ENCODE measurements around the gene CLCNKB.
"Not testable (repeated sequence)": the region's sequence is repeated elsewhere in the genome, so short reads cannot be mapped to it uniquely, and the experiment has no call there.

CLCNKB gene

GRCh38 chr1:16029288-16029687, 14.3 kb upstream of the CLCNKB start:
- no peak for DNase-seq (ENCODE audit: extremely low read depth in 1 of 2, low read depth in 1 of 2)

GRCh38 chr1:16031551-16031950, 12.0 kb upstream of the CLCNKB start:
- no peak for DNase-seq (ENCODE audit: extremely low read depth in 1 of 2, low read depth in 1 of 2)

GRCh38 chr1:16032388-16033102, 11.0 kb upstream of the CLCNKB start:
- no peak for DNase-seq (ENCODE audit: extremely low read depth in 1 of 2, low read depth in 1 of 2)

- DNase-seq (ENCODE audit: extremely low read depth in 1 of 2, low read depth in 1 of 2) = not testable (repeated sequence)
Observed at GRCh38 chr1:16033103-16033632, 10.4 kb upstream of the CLCNKB start.

GRCh38 chr1:16036461-16036860, 7.1 kb upstream of the CLCNKB start:
- not testable (repeated sequence) for DNase-seq (ENCODE audit: extremely low read depth in 1 of 2, low read depth in 1 of 2)

GRCh38 chr1:16038620-16038912, 5.0 kb upstream of the CLCNKB start:
- DNase-seq (ENCODE audit: extremely low read depth in 1 of 2, low read depth in 1 of 2) = no peak

- not testable (repeated sequence) for DNase-seq (ENCODE audit: extremely low read depth in 1 of 2, low read depth in 1 of 2)
Observed at GRCh38 chr1:16039871-16040270, 3.7 kb upstream of the CLCNKB start.

GRCh38 chr1:16041200-16041599, 2.4 kb upstream of the CLCNKB start:
- DNase-seq (ENCODE audit: extremely low read depth in 1 of 2, low read depth in 1 of 2) = no peak

GRCh38 chr1:16042096-16042495, 1.5 kb upstream of the CLCNKB start:
- no peak for DNase-seq (ENCODE audit: extremely low read depth in 1 of 2, low read depth in 1 of 2)

GRCh38 chr1:16042654-16043053, 928 bp upstream of the CLCNKB start:
- DNase-seq (ENCODE audit: extremely low read depth in 1 of 2, low read depth in 1 of 2) = not testable (repeated sequence)

GRCh38 chr1:16043950-16044349, 368 bp downstream of the CLCNKB start:
- no peak for DNase-seq (ENCODE audit: extremely low read depth in 1 of 2, low read depth in 1 of 2)

- no peak for DNase-seq (ENCODE audit: extremely low read depth in 1 of 2, low read depth in 1 of 2)
Observed at GRCh38 chr1:16046842-16047241, 3.3 kb downstream of the CLCNKB start.

GRCh38 chr1:16047791-16048475, 4.4 kb downstream of the CLCNKB start:
- no peak for DNase-seq (ENCODE audit: extremely low read depth in 1 of 2, low read depth in 1 of 2)

- DNase-seq (ENCODE audit: extremely low read depth in 1 of 2, low read depth in 1 of 2) = peak in 1 of 2 donors; percentile 19
Observed at GRCh38 chr1:16048573-16049189, 5.1 kb downstream of the CLCNKB start.

GRCh38 chr1:16050328-16050727, 6.7 kb downstream of the CLCNKB start:
- no peak for DNase-seq (ENCODE audit: extremely low read depth in 1 of 2, low read depth in 1 of 2)

GRCh38 chr1:16051039-16051438, 7.5 kb downstream of the CLCNKB start:
- no peak for DNase-seq (ENCODE audit: extremely low read depth in 1 of 2, low read depth in 1 of 2)

GRCh38 chr1:16051949-16052348, 8.4 kb downstream of the CLCNKB start:
- DNase-seq (ENCODE audit: extremely low read depth in 1 of 2, low read depth in 1 of 2) = not testable (repeated sequence)

- DNase-seq (ENCODE audit: extremely low read depth in 1 of 2, low read depth in 1 of 2) = no peak
Observed at GRCh38 chr1:16053781-16054502, 10.4 kb downstream of the CLCNKB start.

- no peak for DNase-seq (ENCODE audit: extremely low read depth in 1 of 2, low read depth in 1 of 2)
Observed at GRCh38 chr1:16054598-16055540, 11.3 kb downstream of the CLCNKB start.

Data from activated CD8-positive, alpha-beta memory T cell treated with anti-CD3 and anti-CD28 coated beads for 1 hour (primary cell).